Activated CD4-positive, alpha-beta T cell treated with anti-CD3 and anti-CD28 coated beads, Interleukin-2, Interleukin-4, amounts not matched to agents 100 ng/mL and 50 ng/mL, durations not matched to agents 16 hours and 8 hours (primary cell): ENCODE results near the gene TP53RK.

ENCODE experiments used
- DNase-seq: peaks from one replicate; pipeline ENCODE4 v3.0.0-alpha.2; 2020; ENCODE audit warnings: low spot score

TP53RK gene

DNA sequence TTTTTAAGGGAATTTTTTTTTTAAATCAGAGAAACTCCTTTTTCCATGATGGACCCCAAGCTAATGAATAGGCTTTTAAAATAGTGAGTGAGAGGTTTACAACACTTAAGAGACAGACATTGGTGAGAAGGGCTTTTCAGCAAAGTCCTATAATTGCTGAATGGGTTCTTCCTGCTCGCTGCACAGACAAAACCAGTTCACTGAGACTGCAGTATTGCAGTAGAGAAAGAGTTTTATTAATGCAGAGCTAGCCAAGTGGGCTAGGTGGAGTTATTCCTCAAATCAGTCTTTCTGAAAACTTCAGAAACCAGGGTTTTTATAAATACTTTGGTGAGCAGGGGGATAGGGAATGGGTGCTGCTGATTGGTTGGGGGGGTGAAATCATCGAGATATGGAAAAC is 17.0 kb upstream of the TP53RK start:
- no peak for DNase-seq

DNA sequence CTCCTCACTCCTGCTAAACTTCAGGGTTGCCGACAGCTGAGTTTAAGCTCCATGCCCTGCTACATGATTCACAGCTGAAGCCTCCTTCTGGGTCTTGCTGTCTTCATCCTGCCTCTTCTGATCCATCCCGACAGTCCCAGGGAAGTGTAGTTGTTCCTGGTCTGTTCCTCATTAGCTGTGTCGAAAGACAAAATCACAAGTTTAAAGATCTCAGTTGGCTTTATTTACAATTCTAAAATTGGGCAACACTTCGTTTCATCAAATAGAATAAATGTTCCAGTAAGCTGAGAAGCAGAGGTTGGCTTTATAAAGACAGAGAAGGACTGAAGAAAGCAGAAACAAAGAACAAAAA is 16.1 kb upstream of the TP53RK start:
- DNase-seq: no peak

DNA sequence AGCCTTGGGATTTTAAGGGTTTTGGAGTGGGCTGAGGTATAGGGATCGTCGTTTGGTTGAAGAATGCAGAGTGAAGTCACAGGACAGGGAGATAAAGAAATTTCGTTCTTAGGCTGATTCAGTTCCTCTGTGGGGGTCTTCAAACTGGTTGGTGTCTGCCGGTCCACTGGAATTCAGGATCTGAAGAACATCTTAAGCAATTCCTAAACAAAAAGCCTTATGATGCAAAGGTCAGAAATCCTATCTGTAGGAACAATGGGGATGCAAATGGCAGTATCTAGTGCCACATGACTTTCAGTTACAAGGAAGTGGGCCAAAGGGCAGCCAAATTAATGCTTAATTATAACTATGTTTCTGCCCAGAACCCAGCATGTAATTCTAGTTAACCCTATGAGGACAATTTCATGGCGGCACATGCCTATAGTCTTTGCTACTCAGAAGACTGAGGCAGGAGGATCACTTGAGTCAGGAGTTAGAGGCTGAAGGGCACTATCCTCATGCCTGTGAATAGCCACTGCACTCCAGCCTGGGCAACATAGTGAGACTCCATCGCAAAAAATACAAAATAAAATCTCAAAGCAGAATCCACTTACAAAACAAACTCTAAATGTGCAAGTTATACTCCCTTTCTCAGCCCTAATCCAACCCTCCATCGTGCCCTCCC is 15.6 kb upstream of the TP53RK start:
- DNase-seq: no peak

DNA sequence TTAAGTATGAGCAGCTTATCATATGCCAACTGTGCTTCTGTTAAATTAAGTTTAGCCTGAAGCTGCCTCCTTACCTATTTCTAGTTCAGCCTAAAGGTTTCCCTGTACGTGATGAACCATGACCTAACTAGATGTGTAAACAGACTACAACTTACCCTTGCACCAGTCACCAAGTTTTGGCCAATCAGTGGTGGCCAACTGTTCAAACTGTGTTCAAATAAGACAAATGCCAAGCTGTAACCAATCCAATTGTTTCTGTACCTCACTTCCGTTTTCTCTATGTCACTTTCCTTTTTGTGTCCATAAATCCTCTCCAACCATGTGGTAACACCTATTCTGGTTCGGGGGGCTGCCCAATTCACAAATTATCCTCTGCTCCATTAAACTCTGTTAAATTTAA is 14.2 kb upstream of the TP53RK start:
- DNase-seq: no peak

DNA sequence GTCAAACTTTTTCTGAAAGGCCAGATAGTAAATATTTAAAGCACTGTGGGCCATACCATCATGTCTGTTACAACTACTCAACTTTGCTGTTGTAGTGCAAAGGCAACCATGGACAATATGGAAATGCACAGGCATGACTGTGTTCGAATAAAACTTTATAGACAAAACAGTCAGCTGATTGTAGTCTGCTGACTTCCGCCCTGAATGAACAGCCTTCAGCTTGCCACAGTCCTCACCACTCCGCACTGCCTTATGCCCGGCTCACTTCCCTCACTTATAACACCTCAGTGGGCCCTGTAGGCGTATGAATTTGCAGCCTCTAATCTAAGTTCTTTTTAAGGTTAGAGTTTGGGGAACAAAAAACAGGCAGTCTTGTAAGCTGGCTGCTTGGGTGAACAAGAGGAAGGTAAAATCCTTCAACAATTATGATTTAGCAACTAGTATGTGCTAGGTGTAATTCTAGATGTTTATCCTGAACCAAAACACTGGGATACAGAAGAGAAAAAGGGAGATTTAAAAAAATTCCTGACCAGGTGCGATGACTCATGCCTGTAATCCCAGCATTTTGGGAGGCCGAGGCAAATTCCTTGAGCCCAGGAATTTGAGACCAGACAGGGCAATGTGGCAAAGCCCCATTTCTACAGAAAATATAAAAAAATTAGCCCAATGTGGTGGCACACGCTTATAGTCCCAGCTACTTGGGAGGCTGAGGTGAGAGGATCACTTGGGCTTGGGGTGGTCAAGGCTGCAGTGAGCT is 13.4 kb upstream of the TP53RK start:
- no peak for DNase-seq

DNA sequence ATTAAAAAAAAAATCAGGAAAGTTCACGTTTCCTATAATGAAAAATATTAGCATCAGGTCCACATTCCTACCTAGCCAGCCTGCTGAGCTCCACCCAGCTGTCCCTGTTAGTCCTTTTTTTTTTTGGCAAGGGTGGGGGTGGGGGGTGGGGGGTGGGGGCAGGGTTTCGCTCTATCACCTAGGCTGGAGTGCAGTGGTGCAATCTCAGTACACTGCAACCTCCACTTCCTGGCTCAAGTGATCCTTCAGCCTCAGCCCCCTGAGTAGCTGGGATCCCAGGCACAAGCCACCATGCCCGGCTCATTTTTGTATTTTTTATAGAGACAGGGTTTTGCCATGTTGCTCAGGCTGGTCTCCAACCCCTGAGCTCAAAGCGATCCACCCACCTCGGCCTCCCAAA is 12.7 kb upstream of the TP53RK start:
- DNase-seq: no peak

DNA sequence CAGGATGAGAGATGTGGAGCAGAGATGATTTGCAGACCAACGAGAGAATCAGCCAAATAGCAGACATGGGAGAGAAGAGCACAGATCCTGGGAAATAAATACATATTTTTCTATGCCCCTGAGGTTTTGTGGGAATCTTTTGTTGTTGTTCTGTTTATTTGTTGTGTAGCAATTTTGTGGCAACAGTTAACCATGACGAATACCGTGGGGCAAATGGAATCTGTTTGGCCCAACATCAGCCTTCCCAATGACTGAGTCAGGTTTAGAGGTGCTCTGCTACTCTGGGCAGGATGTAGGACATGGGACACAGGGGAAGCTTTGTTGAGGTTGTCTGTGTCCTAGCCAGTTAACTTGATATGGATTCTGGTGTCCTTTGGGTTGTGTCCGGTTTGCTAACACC is 12.3 kb upstream of the TP53RK start:
- no peak for DNase-seq

DNA sequence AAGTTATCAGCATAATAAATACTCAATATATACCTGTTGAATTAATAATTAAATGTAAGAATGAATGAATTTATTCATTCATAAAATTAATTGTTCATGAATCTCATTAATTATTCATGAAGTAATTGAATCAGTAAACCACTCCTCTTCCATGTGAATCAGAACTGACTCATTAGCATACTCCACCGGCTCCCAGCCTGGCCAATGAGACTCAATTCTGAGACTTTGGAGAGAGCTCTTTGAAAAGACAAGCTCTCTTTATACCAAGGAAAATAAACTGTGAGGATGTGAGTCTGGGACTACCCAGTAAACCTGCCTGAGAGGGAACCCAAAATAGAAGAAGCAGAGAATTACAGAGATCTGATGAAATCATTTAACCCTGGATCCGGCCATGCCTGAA is 11.8 kb upstream of the TP53RK start:
- no peak for DNase-seq

DNA sequence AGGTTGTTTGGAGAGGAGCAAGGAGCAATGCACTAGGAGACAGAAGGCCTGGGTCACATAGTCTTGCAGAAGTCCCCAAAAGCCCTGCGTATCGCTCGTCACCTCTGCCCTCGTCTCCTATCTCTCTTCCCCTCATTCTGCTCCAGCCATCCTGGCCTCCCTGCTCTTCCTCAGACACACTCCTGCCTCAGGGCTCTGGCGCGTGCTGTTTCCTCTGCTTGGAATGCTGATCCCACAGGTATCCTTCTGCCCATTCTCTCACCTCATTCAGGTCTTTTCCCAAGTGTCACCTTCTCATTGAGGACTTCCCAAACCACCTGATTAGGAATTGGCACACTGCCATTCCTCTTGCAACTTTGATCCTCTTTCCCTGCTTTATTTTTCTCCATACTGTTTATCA is 11.2 kb upstream of the TP53RK start:
- no peak for DNase-seq

DNA sequence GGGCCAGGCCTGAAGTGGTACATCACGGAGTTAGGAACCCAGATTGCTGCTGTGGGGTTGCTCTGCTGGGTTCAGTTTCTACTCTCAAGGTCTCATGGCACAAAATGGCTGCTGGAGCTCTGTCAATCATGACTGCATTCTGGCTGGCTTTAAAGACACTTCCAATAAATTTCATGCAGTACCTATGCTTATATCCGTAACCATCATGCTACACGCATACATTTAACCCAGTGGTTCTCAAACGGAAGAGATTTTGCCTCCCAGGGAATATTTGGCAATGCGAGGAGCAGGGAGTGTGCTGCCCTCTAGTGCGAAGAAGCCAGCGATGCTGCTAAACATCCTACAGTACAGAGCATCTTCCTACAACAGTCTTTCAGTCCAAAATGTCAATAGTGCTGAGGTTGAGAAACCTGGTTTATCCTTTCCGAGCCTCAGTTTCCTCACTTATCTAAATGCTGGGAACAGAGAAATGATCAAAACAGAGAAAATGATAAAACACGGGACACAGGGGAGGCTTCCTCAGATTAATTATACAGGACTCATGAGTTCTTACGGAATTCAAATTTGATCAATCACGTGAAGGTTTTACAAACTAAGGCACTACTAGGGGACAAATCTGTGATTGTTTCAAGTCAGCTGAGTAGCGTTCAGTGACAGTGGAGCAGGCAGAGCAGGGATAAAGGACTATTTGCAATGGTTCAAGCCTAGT is 10.6 kb upstream of the TP53RK start:
- peak; percentile 6 for DNase-seq

DNA sequence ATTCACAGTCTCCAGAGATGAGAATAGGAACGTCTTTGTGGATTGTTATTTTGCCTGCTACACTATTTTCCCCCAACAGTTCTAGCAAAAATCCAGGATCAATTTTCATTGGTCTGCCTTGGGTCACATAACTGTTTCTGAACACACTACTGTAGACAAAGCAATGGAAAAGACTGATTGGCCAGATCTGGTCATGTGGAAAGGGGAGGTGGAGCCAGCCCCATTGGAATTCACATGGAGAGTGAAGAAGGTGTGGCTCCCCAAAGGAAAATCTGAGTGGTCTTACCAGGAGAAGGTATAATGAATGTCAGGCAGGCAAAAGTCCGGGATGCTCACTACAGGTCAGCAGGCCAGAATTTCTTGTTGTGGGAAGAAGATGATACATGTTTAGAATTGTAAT is 9.5 kb upstream of the TP53RK start:
- no peak for DNase-seq

DNA sequence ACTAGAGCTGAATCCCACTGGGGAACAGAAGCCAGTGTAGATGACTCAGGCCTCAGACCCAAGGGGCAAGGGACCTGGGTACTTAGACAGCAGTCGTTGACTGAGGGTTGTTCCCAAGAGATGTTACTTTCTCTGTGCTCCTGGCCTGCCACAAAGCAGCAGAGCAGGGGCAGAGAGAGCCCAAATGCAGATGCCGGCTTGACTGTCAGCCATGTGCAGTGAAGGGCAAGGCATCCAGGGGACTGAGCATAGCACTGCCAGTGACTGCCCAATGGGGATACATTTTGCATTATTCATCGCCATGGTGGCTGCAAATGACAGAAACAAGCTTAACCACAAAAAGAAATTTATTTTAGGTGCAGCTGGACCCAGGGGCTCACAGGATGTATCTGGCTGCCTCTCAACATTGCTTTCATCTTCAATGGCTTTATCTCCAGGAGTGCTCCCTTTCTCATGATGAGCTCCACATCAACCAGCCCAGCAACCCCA is 7.6 kb upstream of the TP53RK start:
- DNase-seq: no peak

DNA sequence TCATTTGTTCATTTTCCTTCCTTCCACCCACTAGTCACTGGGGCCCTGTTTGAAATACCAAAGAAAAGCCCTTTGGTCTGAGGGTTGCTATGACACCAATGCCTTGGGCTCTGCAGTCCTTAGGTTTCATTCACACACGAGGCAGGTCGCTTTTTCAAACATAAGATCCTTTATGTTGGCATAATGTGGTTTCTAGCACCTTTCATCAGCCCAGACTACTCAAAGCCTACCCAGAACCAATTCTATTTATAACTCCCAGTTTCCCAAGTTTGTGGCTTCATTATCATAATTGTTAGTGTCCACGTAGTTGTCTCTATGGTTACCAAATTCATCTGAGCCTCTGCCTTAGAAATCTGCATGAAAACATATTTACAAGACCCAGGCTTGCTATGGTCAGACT is 6.6 kb upstream of the TP53RK start:
- no peak for DNase-seq

DNA sequence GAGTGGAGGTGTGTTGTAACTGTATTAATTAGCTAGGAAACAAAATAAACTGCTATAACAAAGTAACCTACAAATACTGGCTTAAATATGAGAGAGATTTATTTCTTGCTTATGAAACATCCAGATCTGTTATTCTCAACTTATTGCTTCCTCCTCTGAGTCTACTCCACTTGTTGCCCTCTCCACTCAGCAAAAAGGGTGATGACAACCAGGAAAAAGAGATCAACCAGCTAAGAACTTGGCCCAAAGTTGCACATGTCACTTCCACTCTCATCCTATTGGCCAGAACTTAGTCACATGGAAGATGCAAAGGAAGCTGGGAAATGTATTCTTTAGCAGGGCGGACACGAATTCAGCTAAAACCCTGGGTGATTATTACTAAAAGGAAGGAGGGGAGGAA is 5.2 kb upstream of the TP53RK start:
- peak; percentile 15 for DNase-seq

DNA sequence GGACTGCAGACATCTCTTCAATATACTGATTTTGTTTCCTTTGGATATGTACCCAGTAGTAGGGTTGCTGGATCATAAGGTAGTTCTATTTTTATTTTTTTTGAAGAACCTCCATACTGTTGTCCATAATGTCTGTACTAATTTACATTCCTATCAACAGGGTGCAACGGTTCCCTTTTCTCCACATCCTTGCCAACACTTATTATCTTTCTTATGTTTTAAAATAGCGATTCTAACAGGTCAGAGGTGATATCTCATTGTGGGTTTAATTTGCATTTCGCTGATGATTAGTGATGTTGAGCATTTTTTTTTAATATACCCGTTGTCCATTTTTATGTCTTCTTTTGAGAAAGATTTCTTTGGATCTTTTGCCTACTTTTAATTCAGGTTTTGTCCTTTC is 2.0 kb upstream of the TP53RK start:
- no peak for DNase-seq

DNA sequence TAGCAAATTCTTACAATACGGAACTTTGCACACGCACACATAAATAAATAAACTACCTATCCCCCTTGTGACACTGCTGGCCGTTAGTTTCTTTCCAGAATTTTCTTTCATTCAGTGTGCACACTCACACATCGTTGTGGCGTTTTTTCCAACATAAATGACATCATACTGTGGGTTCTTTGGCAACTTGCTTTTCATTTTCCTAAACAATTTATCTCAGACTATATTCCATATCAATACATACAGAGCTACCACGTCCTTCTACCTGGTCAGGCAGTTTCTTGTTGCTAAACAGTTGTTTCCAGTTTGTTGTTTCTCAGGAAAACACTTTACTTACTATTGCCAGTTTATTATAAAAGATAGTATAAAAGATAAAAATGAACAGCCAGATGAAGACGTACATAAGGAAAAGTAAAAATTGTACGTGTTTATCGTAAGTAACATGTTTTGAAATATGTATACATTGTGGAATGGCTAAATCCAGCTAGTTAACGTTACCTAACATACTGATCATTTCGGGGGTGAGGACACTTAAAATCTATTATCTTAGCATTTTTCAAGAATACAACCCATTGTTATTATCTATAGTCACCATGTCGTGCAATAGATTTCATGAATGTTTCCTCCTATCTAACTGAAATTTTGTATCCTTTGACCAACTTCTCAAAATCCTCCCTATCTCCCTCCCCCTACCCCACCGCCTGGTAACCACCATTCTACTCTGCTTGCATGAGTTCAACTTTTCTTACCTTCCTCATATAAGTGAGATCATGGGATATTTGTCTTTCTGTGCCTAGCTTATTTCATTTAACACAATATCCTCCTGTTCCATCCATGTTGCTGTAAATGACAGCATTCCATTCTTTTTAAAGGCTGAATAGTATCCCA is 1.2 kb upstream of the TP53RK start:
- no peak for DNase-seq

DNA sequence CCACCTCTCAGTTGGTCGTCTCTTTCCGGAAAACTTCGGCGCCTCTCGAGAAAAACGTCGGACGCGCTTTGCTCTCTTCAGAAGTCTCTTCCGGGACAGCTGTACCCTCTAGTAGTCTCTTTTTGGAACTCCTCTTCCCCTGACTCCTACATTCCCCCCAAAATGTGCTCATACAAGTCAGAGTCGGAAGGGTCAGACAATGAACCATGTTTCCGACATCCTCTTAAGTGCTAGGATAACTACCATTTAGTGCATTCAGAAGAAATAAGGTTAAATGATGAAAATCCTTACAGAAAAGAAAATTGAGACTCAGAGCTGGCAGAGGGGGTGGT is 476 bp upstream of the TP53RK start:
- no peak for DNase-seq

DNA sequence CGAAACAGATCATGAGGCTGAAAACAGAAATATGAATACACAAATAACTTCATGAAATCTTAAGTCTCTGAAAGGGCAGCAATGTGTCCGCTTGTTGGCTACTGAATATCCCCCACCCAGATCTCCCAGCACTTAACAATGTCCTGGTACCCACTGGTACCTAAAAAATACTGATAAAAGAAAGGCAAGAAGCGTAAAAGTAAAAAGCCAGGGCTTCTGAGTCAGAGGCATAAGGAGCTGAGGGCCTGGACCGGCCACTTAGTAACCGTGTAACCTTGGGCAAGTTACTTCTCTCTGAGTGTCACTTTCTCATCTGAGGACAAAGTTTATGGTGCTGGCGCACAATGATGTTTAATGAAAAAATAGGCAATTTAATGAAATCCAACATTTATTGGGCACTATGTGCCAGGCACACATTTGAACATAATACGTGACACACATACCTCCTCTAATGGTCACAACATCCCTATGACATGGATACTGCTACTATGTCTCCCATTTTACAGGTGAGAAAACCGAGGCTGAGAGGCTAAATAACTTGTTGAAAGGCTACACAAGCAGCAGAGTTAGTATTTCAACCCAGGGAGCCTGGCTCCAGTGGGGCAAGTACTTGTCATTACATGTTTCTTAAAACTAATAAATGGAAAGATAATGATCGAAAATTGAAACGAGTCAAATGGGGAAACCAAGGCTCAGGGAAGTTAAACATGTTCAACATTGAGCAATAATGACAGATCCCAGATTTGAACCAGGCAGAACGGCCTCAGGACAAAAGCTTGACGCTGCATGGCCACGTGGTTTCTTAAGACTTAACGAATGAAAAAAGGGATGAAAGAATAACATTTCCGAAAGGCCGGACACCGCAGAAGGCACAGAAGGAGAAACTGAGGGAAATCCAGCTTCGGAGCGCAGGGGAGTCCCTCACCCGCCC is 828 bp downstream of the TP53RK start:
- peak; percentile 5 for DNase-seq

DNA sequence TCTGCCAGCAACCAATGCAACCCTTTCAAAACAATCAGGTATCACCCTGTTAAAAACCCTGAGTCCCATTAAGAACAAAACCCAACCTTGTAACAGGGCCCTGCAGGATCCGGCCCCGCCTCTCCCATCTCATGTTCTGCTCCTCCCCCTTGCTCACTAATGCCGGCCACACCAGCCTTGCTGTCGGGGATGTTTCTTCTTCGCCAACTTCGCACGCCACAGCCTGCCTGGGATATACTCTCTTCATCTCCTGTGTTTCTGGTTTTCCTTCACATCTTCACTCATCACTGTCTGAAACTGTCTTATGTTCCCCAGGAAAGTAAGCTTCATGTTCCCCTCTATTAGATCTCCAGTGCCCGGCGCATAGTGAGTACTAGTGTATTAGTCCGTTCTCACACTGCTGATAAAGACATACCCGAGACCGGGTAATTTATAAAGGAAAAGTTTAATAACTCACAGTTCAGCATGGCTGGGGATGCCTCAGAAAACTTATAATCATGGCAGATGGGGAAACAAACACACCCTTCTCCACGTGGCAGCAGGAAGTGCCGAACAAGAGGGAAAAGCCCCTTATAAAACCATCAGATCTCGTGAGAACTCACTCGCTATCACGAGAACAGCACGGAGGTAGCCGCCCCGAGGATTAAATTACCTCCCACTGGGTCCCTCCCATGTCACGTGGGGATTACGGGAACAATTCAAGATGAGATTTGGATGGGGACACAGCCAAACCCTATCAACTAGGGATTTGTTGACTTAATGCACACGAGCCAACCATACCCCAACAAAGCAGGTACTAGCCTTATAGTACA is 5.1 kb downstream of the TP53RK start:
- no peak for DNase-seq

DNA sequence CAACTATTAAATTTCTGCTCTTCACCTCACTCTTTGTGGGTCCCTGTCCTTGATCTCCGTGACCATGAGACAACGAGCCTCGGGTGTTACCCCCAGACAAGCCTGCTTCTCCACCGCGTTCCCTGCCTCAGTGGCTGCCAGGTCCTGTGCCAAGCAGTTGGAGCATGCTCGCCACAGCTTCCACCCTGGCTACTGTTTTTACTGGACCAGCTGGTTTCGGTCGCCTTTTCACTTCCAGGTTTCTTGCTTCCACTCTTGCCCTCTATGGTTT is 5.6 kb downstream of the TP53RK start:
- no peak for DNase-seq
